HepG2 (cell line): ENCODE results near the gene BMP2K. TPM values are rescaled to one million over a fixed set of nuclear protein-coding genes. Genes with fewer than 3 reads are reported as not detected.

Experiments used
- ATF1 ChIP-seq: IDR thresholded peaks from 2 replicates; pipeline ENCODE4 v1.6.1; 2016; ENCODE audit warnings: mild to moderate bottlenecking, control low read depth
- BRF2 ChIP-seq: sonication (generic); formaldehyde crosslinking; IDR thresholded peaks from 2 replicates; pipeline ENCODE4 v1.8.1; 2022; ENCODE audit warnings: mild to moderate bottlenecking, missing genetic modification reagents
- DR1 ChIP-seq: sonication (generic); formaldehyde crosslinking; IDR thresholded peaks from 2 replicates; pipeline ENCODE4 v1.8.0; 2021; ENCODE audit warnings: mild to moderate bottlenecking, missing genetic modification reagents, inconsistent platforms
- MTA1 ChIP-seq: sonication (generic); formaldehyde crosslinking; IDR thresholded peaks from 2 replicates; pipeline ENCODE4 v1.4.0; 2020; ENCODE audit warnings: missing genetic modification reagents, mild to moderate bottlenecking, borderline replicate concordance
- MYPOP ChIP-seq: sonication (generic); formaldehyde crosslinking; IDR thresholded peaks from 2 replicates; pipeline ENCODE4 v1.8.1; 2023; ENCODE audit warnings: mild to moderate bottlenecking, moderate library complexity, missing genetic modification reagents
- NR0B2 ChIP-seq: sonication (generic); formaldehyde crosslinking; IDR thresholded peaks from 2 replicates; pipeline ENCODE4 v1.4.0; 2020; ENCODE audit warnings: mild to moderate bottlenecking, missing genetic modification reagents
- PAWR ChIP-seq: sonication (generic); formaldehyde crosslinking; IDR thresholded peaks from 2 replicates; pipeline ENCODE4 v1.4.0; 2020; ENCODE audit warnings: missing genetic modification reagents, mild to moderate bottlenecking, borderline replicate concordance
- TBX3 ChIP-seq: fragments of 450-650 bp; IDR thresholded peaks from 2 replicates; pipeline ENCODE4 v1.6.1; 2017; ENCODE audit warnings: antibody characterized with exemption, mild to moderate bottlenecking, inconsistent platforms, borderline replicate concordance
- TMF1 ChIP-seq: sonication (generic); formaldehyde crosslinking; IDR thresholded peaks from 2 replicates; pipeline ENCODE4 v1.8.1; 2022; ENCODE audit warnings: low read depth, missing genetic modification reagents
- ZNF33B ChIP-seq: sonication (generic); formaldehyde crosslinking; IDR thresholded peaks from 2 replicates; pipeline ENCODE4 v1.5.1; 2020; ENCODE audit warnings: mild to moderate bottlenecking, missing genetic modification reagents
- ZNF451 ChIP-seq: sonication (generic); formaldehyde crosslinking; IDR thresholded peaks from 2 replicates; pipeline ENCODE4 v1.5.0; 2020; ENCODE audit warnings: mild to moderate bottlenecking, missing genetic modification reagents
- ZNF543 ChIP-seq: sonication (generic); formaldehyde crosslinking; IDR thresholded peaks from 2 replicates; pipeline ENCODE4 v1.4.0; 2020; ENCODE audit warnings: mild to moderate bottlenecking, missing genetic modification reagents
- ZSCAN9 ChIP-seq: IDR thresholded peaks from 2 replicates; pipeline ENCODE4 v1.6.1; 2016; ENCODE audit warnings: borderline replicate concordance
- polyA plus RNA-seq, 8 experiments: library from polyadenylated mRNA; depleted of rRNA in 3 of 8; stranded (reverse) in 7 of 8; unstranded in 1 of 8; fragments of >200 nt; fragmentation: Illumina TruSeq in 4 of 8; extraction: Trizol in 4 of 8; gene quantifications; 2 replicates each; pipeline versions ENCODE4 v1.2.1 to v1.2.3, GENCODE V29; 2011 to 2016; ENCODE audit warnings: low read depth in 4 of 8, missing spikeins in 1 of 8, mixed read lengths in 1 of 8; ENCODE audit not compliant: insufficient read depth in 1 of 8
- total RNA-seq, 5 experiments: library from RNA; depleted of rRNA; stranded (reverse); fragments of >200 nt; fragmentation: Illumina TruSeq; extraction: Trizol; gene quantifications; 2 replicates each; pipeline ENCODE4 v1.2.3, GENCODE V29; 2016; ENCODE audit warnings: low read depth in 1 of 5

BMP2K gene
- total and polyA plus RNA-seq, 2 of the 13 experiments (the other 11 are each of a cell fraction or from before 2014, with no cell fraction given) = 8.6 to 15.2 TPM

- TF ChIP-seq NR0B2 (no peak), TBX3 (no peak), BRF2 (CRISPR knock-in tag) (no peak), MTA1 (CRISPR knock-in tag) (no peak), ZNF451 (CRISPR knock-in tag) (no peak), DR1 (CRISPR knock-in tag) (no peak), PAWR (no peak), ZSCAN9 (CRISPR knock-in tag) (no peak), ZNF543 (no peak), TMF1 (CRISPR knock-in tag) (no peak), ATF1 (CRISPR knock-in tag) (no peak), ZNF33B (no peak), MYPOP (CRISPR knock-in tag) (no peak)
Observed at GRCh38 chr4:78754872-78755271, 21.3 kb upstream of the BMP2K start (continued).
